M059J (cell line): ENCODE measurements around the gene TNS2. TPM values are rescaled to one million over a fixed set of nuclear protein-coding genes. Genes with fewer than 3 reads are reported as not detected.
"Not testable (repeated sequence)": the region's sequence is repeated elsewhere in the genome, so short reads cannot be mapped to it uniquely, and the experiment has no call there.

Source experiments
- DNase-seq: peaks from one replicate; pipeline ENCODE4 v3.0.0-alpha.2; 2012; ENCODE audit warnings: low read depth
- total RNA-seq: library from RNA; depleted of rRNA; stranded (reverse); fragments of >200 nt; shearing (Covaris generic); gene quantifications from 2 replicates; pipeline ENCODE4 v1.2.3, GENCODE V29; 2014; rRNA removed

The TNS2 gene, protein sequence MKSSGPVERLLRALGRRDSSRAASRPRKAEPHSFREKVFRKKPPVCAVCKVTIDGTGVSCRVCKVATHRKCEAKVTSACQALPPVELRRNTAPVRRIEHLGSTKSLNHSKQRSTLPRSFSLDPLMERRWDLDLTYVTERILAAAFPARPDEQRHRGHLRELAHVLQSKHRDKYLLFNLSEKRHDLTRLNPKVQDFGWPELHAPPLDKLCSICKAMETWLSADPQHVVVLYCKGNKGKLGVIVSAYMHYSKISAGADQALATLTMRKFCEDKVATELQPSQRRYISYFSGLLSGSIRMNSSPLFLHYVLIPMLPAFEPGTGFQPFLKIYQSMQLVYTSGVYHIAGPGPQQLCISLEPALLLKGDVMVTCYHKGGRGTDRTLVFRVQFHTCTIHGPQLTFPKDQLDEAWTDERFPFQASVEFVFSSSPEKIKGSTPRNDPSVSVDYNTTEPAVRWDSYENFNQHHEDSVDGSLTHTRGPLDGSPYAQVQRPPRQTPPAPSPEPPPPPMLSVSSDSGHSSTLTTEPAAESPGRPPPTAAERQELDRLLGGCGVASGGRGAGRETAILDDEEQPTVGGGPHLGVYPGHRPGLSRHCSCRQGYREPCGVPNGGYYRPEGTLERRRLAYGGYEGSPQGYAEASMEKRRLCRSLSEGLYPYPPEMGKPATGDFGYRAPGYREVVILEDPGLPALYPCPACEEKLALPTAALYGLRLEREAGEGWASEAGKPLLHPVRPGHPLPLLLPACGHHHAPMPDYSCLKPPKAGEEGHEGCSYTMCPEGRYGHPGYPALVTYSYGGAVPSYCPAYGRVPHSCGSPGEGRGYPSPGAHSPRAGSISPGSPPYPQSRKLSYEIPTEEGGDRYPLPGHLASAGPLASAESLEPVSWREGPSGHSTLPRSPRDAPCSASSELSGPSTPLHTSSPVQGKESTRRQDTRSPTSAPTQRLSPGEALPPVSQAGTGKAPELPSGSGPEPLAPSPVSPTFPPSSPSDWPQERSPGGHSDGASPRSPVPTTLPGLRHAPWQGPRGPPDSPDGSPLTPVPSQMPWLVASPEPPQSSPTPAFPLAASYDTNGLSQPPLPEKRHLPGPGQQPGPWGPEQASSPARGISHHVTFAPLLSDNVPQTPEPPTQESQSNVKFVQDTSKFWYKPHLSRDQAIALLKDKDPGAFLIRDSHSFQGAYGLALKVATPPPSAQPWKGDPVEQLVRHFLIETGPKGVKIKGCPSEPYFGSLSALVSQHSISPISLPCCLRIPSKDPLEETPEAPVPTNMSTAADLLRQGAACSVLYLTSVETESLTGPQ (N-terminal part only)
- total RNA-seq: 31.1 and 39.9 TPM in 2 replicates

DNA sequence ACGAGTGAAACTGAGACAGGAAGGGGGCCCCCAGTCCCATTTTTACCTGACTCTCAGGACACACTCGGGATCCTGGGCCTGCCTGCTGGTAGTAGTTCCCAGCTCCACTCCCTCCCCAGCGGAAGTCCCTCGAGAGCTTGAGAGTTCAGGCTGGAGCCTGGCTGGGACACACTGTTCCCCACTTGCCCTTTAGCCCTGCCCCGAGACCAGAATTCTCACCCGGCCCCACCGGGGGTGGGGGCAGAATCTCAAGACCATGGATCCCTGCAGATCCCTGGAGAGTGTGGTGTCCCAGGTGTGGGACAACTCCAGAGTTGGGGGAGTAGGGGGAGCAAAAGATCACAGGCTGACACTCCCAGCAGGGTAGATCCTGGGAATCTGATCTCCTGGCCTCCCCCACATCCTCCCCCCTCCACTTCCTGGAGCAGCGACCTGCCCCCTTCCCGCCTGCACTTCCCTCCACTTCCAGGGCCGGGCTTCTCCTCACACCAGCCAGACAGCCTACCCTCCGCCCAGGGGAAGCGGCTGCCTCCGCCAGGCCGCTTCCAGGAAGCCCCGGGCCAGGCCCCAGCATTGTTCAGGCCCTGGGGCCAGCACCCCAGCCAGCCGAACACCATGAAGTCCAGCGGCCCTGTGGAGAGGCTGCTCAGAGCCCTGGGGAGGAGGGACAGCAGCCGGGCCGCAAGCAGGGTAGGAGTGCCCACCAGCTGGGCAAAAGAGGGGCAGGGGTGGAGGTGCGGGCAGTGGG is at the start of gene TNS2:
TSS of gene TNS2 (plus strand) at position 495 of the 748 bp plus-strand sequence. CDS start at position 616, 121 bp downstream.
- DNase-seq: peak; percentile 73

DNA sequence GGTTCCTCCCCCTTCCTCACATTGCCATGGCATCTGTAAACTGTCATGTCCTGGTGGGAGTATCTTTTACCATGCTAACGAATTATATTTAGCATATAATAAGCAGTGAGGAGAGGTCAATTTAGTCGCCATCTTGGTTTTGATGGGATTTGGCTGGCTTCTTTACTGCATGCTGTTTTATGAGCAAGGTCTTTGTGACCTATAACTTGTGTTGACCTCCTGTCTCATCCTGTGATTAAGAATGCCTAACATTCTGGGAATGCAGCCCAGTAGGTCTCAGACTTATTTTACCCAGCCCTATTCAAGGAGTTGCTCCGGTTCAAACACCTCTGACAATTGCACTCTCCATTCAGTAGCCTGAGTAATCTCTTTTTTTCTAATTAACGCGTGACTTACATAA is 45.7 kb upstream of the TNS2 start:
- DNase-seq: peak; percentile 68

DNA sequence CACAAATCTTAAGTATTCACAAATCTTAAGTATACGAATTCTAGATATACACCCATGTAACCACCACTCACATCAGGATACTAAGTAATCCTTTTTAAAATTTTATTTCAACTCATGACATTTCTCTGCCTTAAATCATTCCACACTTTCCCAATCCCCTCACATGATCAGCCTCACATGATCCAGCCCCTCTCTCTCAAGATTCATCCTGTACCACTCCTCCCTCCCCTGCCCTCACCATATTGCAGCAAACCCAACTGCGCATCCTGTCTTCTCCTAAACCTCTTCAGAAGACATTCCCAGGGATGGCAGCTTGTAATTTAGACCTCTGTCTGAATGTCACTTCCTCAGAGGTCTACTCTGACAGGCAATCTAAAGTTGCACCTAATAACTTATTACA is 45.3 kb upstream of the TNS2 start:
- peak; percentile 24 for DNase-seq

DNA sequence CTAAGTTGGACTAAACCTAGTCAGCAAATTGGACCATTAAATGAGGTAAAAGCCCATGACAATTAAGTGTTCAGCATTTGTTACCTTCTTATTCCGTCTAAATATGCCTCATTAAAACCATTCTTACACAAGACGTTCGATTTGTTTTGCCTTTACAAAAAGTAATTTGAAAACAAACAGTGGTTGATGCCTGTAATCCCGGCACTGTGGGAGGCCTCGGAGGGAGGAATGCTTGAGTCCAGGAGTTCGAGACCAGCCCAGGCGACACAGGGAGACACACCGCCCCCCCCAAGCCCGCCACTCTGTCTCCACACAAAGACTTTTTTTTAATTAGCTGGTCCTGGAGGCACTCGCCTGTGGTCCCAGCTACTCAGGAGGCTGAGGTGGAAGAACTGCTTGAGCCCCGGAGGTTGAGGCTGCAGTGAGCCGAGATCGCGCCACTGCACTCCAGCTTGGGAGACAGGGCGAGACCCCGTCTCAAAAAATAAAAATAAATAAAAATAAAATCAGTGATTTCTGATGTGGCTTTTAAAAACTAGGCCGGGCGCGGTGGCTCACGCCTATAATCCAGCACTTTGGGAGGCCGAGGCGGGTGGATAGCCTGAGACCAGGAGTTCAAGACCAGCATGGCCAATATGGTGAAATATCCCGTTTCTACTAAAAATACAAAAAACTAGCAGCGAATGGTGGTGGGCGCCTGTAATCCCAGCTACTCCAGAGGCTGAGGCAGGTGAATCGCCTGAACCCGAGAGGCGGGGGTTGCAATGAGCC is 44.5 kb upstream of the TNS2 start:
- DNase-seq: no peak

DNA sequence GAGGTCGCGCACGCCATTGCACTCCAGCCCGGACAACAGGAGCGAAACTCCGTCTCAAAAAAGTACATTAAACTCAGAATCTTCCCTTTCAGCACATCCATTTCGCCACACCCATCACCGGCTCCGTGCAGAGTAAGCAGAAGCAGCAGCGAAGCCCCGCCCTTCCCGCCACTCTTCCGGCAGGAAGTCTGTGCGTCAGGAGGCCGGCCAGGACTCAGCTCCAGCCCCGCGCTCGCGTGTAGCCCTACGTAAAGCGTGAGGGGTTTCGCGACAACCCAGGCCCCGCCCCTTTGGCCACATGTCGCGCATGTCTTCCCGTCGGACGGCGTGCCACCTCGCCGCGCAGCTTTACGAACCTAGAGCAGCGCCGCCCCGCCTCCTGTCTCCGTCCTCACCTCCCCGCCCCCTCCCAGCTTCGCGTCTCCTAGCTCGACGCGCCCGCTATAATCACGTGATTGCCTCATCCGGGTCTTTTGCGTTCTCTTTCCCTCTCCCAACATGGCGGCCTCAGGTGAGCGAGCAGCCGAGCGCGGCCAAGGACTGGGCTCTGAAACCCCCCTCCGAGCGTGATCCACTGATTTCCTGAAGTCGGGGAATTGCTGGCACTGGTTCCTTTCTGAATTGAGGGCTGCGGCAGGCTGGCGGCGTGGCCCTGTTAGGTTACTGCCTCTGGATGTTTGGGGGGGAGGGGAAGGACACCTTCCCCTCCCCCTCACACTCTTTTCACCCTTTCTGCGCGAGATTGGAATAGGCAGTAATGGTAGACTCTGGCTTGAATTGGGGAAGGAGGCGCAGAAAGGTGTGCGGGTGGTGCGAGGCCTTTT is 43.7 kb upstream of the TNS2 start, which contains the start of gene EIF4B:
TSS of gene EIF4B (plus strand) at position 471 of the 824 bp plus-strand sequence. CDS start at position 499, 28 bp downstream.
- DNase-seq: peak; percentile 99

DNA sequence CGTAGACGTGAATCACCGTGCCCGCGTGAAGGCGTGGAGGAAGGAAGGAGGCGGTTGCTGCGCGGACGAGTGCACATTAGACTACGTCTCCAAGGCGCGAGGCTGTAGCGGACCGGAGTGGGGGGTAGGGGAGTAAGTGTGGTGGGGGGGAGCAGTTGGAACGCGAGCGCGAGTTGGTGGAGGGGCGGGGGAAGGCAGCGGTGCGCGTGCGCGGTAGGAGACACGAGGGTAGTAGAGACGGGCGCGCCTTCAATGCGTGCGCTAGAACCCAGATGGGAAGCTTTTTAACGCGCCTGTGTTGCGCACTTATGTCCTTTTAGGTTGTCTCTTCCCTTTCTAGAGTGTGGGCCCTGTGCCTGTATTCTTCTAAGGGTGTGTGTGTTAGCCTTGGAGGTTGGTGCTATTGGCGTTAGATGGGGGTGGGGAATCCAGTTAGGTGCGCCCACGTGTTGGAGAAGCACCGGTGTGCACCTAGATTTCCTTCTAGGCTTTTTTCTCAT is 43.0 kb upstream of the TNS2 start:
- peak; percentile 60 for DNase-seq

DNA sequence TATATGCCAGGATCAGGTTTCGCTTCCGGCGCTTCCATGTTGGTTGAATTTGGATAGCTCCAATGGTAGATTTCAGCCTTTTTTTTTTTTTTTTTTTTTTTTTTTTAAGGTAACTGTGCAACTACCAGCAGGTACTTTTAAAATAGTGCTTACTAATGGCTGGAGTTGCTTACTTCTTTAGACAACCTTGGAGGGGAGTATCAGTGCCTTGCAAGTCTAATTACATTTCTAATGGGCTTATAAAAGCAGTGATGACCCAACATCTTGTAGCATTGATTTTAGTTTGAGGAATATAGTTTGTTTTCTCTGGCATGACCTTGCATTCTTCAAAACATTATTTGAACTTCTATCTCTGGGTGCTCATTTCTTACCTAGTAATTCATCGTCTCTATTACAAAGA is 42.5 kb upstream of the TNS2 start:
- no peak for DNase-seq

DNA sequence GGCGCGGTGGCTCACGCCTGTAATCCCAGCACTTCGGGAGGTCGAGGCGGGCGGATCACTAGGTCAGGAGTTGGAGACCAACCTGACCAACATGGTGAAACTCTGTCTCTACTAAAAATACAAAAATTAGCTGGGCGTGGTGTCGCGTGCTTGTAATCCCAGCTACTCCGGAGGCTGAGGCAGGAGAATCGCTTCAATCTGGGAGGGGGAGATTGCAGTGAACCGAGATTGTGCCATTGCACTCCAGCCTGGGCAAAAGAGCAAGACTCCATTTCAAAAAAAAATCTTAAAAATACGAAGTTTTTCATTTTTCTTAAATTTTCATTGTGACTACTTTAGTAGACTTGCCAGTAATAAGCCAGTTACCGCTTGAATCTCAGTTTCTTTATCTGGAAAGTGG is 41.1 kb upstream of the TNS2 start:
- not testable (repeated sequence) for DNase-seq

DNA sequence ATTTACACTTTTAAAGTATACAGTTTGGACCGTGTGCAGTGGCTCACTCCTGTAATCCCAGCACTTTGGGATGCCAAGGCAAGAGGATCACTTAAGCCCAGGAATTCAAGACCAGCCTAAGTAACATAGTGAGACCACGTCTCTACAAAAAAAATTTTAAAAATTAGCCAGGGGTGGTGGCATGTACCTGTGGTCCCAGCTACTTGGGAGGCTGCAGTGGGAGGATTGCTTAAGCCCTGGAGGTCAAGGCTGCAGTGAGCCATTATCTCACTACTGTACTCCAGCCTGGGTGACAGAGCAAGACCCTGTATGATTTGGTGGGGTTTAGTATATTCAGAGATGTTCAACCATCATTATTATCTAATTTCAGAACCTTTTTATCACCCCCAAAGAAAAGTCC is 38.9 kb upstream of the TNS2 start:
- no peak for DNase-seq

DNA sequence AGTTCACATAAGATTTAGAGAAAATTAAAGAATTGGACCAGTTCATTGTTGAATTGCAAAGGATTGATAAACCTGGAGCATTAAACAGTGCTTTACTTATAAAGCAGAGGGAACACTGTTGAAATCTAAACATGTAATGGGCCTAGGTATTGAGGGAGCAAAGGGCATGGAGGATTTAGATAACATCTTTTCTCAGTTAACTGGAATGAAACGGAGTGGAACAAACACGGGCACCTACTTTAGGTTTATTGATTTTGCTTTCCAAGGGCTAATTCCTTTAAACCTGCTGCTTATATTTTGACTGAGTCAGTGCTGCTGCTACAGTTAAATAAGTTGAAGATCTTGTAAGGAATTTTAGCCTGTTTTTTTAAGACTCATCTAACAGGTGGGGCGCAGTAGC is 38.0 kb upstream of the TNS2 start:
- DNase-seq: no peak

DNA sequence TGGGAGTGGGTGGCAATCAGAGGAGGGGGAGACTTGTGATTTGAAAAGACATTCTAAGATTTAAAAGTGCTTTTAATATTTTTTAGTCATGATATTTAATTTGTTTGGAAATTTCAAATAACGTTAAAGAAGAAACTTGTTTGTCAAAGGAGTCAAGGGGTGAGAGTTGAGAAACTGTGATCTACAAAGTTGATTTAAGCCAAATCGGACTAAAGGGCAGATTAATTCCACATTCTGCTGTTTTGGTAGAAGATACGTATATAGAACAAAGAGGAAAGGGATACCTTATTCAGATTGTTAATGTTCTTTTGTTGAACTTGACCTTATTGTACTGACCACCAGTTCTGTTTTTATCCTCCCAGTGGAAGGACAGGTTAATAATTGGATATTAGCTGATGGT is 36.9 kb upstream of the TNS2 start:
- no peak for DNase-seq

DNA sequence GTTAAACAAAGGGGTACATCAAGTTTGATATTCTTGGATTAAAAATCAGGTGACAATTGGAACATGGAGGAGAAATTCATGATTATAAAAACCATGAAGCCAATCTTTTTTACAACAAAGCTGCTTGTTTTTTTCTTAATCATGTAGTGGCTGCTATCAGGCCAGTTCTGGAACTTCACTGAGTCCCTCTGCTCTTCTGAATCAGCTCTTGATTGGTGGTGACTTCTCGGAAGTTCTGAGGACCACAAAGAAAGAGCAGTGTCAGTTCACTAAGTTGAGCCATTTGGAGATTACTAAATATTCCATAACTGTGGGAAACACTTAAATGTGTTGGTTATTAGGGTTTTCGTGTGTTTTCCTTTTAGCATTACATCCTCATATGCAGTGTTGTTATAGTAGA is 35.2 kb upstream of the TNS2 start:
- no peak for DNase-seq

DNA sequence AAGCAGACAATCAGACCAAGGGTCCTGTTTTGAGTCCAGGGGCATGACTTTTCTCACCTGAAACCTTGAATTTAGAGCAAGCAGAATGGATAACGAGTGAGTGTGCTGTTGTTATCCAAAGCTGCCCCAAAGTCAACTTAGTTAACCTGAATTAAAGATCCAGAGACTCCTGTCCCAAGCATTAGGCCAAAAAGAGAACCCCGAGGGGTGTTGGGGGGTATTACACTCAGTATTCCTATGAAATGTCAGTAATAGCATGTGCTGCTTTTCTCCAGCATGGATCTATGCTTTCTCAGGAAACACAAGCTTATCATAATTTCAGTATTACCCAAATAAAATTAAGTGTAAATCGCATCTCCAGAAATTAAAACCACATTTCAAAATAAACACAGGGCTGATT is 24.6 kb upstream of the TNS2 start:
- no peak for DNase-seq

DNA sequence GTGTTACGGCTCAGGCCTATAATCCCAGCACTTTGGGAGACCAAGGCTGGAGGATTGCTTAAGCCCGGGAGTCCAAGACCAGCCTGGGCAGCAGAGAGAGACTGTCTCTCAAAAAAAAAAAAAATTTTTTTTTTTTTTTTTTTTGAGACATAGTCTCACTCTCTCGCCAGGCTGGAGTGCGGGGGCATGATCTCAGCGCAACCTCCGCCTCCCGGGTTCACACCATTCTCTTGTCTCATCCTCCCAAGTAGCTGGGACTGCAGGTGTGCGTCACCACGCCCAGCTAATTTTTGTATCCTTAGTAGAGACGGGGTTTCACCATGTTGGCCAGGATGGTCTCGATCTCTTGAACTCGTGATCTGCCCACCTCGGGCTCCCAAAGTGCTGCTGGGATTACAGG is 22.9 kb upstream of the TNS2 start:
- not testable (repeated sequence) for DNase-seq

DNA sequence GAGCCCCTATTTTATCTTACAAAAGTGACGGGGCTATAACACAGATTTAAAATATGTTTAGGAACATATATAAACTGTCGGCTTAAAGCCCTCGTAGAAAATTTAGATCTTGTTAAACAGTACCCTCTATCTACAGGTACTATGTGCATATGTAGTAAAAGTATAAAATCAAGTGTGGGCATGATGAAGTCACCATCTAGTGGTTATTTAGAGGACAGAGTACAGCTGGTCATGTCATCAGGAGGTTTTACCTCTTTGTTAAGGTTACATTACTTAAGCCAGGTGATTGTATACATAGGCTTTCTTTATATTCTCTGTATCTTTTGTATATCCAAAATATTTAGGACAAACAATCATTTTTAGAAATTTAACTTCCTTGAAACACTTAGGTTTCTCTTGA is 18.2 kb upstream of the TNS2 start:
- DNase-seq: no peak

DNA sequence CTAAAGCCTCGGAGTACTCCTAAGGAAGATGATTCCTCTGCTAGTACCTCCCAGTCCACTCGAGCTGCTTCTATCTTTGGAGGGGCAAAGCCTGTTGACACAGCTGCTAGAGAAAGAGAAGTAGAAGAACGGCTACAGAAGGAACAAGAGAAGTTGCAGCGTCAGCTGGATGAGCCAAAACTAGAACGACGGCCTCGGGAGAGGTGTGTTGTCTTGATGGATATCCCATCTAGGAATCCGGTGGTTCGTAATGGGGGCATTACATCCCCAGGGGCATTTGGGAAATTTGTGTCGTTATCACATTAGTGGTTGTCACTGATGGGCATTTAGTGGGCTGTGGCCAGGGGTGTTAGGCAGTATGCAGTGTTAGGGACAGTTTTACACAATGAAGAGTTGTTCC is 16.0 kb upstream of the TNS2 start:
- not testable (repeated sequence) for DNase-seq

DNA sequence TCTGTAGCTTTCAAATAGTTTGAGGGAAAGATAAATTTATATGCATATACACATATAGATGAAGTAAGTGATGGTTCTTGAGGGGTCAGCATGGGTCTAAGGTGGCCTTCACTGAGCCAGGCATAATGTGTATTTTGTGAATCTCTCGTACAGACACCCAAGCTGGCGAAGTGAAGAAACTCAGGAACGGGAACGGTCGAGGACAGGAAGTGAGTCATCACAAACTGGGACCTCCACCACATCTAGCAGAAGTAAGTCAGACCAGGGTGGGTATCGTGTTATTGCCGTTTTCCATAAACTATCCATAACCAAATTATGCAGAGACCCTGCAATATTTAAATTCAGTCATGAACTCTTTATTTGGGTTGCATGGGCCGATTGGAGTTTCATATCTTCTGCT is 15.4 kb upstream of the TNS2 start:
- no peak for DNase-seq

DNA sequence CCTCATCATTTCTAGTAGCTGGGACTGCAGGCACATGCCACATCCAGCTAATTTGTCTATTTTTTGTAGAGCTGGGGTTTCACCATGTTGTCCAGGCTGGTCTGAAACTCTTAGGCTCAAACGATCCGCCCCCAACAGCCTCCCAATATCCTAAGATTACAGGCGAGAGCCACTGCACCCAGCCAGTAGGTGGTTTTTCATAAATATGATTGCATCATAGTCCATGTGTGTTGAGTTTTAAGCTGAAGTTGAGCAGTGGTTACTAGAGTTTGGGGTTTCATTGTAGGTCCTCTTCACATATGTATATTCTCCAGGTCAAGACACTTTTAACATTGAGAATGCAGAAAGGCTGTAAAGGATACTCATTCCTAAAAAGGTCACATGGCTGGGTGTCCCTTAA is 13.1 kb upstream of the TNS2 start:
- no peak for DNase-seq

DNA sequence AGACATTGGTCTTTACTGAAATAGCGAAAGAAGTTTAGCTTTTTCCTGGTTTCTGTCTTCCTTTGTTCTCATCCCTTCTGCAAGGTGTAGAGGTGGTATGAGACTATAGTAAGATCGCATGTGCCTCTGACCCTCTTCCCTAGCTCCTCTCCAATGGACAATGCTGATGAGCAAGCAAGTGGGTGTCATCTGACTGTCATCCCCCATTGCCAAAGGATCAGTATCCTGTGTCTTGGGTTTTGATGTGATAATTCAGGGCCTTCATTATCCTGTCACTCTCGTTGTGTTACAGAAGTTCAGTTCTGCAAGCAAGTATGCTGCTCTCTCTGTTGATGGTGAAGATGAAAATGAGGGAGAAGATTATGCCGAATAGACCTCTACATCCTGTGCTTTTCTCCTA is 10.0 kb upstream of the TNS2 start:
- DNase-seq: no peak
